IPS-NIHi7 (cell line): ENCODE measurements around the gene LONRF2.
"Not testable (repeated sequence)": the region's sequence is repeated elsewhere in the genome, so short reads cannot be mapped to it uniquely, and the experiment has no call there.

ENCODE experiments used
- DNase-seq: peaks from one replicate; pipeline ENCODE4 v3.0.0; 2012; ENCODE audit warnings: mixed read lengths; ENCODE audit errors: extremely low spot score

LONRF2 gene

DNA sequence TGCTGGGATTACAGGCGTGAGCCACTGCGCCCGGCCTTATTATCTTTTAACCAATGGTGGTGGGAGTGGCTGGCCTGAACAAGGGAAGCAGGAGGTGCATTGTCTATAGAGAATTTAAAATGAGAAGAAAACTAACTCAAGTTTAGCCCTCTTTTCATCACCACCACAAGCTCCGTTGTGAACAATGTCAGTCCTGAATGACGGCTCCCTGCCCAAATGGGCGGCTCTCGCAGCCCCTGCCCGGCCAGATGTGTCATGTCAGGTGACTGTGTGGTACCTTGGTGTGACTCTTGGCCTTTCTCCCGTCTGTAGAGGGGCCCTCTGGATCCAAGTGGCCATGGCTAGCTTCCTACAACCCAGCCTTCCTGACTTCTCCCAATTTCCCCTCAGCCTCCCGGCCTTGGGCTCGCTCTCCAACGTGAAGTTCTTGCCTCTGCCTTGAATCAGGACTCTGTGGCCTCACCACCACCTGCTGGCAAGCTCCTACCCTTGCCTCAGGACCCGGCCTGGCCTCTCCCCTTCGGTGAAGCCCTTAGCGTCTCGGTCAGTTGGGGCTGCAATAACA is 67.6 kb downstream of the LONRF2 start:
- no peak for DNase-seq

DNA sequence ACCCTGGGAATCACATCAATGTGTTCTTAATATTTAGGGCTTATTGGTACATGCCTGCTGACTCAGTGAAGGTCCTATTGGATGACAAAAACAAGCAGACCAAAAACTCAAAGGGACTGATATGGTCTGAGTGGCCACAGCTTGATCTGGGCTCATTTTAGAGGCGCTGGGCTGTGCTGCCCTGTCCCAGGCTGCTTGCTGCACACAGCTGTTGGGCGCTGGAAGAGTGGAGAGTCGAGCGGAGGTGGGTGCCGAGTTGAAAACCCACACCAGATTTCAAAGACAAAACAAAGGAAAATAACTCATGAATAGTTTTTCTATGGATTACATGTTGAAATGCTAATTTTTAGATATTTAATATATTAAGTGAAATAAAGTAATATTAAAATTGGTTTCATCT is 68.5 kb downstream of the LONRF2 start:
- no peak for DNase-seq

DNA sequence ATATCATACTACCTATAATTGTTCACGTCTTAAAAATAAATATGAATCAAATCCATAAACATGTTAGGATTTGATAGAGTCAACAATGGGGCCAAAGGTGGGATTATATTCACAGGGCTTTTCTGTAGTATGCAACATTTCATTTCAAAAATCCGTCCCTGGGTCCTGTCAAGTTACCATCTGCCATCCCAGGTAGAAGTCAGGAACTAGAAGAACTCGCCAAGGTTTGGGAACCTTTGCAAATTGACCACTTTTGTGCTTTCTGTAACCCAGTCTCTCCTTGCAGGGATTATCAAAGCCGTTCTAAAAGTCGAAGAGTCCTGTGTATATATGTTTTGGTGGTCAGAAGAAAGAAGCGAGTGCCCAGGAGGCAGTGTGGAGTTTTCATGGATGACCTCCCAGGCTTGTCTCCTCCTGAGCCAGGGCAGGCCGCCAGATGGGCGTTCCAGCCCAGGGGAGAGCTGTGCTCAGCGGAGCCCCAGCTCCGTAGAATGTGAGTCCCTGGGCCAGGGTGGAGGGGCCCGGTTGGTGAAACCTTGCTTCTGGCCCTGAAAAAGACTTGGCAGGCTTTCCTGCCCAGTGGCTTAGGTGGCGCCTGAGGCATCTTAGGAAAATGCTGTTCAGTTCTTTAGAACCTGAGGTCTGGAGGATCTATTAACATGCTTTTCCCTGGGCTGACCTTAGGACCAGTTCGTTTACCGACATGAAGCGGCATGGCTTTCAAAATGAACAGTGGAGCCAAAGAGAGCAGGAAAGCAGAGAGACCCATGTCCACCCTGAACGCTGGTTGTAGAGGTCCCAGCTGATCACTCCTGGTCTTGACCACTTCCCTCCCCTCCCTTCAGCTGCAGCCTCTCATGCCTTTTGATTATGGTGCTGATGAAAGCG is 69.2 kb downstream of the LONRF2 start:
- no peak for DNase-seq

DNA sequence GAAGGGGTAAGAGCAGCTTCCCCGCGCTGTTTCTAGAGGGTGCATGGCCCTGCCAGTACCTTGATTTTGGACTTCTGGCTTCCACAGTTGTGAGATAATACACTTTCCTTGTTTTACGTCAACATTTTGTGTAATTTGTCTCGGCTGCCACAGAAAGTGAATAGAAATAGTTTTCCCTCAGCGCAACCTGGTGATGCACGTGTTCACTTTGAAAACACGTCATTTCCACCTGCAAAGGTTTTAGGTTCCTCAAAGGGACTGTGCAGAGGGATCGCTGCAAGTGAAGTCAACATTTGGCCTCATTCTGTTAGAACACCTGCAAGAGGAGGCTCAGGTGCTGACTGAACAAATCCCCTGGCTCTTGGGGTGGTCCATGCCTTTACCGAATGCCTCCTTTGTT is 71.7 kb downstream of the LONRF2 start:
- no peak for DNase-seq

DNA sequence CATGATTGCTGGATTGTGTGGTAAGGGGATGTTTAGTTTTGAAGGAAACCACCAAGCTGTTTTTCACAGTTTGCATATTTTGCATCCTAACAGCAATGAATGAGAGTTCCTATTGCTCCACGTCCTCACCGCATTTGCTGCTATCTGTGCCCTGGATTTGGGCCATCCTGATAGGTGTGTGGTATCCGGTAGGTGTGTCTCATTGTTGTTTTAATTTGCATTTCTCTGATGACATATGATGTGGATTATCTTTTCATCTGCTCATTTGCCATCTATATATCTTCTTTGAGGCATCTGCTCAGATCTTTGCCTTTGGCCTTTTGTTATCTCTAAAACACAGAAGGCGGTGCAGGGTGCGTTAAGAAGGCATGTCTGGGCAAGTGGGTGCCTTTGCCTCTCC is 73.3 kb downstream of the LONRF2 start:
- no peak for DNase-seq

DNA sequence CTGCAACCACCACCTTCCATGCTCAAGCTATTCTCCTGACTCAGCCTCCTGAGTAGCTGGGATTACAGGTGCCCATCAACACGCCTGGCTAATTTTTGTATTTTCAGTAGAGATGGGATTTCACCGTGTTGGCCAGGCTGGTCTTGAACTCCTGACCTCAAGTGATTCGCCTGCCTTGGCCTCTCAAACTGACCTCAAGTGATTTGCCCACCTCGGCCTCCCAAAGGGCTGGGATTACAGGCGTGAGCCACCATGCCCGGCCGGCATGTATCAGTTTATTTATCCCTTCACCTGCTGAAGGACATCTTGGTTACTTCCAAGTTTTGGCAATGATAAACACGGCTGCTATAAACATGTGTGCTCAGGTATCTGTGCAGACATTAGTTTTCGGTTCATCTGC is 73.7 kb downstream of the LONRF2 start:
- DNase-seq: not testable (repeated sequence)

DNA sequence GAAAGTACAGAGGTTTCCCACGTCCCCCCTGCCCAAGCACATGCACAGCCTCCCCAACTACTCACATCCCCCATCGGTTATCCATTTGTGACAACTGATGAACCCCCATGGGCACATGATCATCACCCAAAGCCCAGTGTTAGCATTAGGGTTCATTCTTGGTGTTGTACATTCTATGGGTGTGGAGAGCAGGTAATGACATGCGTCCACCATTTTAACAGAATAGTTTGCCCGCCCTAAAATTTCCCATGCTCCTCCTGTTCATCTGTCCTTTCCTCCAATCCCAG is 74.3 kb downstream of the LONRF2 start:
- DNase-seq: no peak

DNA sequence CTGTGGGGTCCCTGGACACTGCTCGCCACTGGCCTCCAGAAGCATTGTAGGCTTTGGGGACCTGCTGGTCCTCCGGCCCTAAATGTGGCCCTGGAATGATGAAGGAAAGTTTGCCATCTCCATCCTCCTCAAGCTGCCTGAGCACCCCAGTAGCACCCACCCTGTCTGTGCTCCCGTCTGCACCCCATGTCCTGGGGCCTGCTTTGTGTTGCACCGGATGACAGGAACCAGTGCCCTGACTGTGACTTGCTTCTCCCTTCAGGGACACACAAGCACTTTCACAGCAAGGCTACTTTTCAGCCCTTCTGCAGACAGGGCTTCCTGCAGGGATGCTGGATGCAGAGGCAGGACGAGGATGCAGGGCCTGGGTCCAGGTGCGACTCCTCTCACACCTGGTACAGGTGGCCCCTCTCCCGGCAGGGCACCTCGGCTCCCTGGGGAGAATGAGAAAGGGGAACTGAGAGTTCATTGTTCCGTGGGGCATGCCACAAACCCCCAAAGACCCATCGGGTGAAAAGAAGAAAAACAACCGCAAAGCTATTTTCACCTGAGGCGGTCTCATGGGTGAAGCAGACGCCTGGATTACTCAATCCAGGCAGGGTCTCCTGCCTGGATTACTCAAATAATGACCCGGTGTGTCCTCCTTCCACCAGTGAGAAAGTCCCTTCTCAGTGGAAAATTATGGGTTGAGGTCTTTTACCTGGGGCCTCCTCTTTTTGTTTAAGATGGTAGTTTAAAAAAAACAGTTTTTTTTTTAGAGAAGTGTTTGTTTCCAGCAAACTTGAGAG is 74.9 kb downstream of the LONRF2 start:
- no peak for DNase-seq

DNA sequence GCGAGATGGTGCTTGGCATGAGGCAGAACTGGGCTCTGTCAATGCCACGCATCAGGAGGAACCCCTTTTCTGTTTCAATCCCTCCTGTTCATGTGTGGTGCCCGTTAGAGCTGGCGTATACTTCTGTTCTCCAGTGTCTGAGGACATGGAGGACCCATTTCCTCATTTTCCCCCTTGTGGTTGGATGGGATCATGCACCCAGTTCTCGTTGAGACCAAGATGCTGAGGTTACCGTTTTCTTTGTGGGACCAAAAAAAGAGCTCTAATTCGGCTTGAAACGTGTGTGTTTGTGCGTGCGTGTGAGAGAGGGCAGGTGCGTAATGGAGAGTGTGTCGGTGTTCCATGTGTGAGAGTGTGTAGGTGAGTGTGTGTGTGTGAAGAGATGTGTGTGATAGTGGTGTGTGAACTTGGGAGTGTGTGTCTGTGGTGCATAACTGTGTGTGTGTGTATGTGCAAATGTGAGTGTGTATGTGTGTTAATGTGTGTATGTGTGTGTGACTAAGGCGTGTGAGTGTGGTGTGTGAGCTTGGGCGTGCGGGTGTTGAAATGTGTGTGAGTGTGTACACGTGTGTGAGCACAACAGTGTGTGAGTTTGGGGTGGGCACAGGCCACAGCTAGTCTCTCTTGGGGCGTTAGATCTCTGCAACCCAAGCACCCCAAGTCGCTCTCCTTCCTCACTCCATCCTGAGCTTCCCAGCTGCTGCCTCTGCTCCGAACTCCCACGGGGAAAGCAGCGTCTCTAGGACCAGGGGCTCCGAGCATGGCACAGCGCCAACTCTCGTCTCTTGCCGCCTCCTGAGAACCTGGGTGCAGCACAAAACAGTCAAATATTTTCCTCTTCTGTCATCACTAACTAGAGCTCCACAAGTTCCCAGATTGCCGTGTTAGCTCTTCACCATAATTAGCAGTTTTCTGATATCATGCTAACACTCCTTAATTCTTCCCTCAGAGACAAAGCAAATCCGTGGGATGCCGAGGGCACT is 75.8 kb downstream of the LONRF2 start:
- DNase-seq: peak; percentile 54

DNA sequence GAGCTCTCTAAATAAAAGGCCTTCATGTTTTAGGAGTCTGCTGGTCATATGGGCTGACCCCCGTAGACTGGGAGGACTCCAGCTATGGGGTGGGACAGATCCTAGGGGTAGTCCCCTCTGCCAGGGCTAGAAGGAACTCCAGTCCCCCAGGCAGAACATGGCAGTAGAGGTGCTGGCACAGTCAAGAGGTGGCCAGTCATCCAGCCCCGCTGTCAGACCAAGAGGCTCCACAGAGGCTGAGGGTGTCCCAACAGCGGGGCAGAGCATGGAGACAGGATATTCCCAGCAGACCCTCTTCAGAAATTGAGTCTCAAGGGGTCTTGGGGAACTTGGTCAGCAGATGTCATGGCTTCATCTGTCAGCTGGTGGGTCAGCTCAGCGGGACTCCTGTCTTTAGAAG is 76.6 kb downstream of the LONRF2 start:
- DNase-seq: no peak

DNA sequence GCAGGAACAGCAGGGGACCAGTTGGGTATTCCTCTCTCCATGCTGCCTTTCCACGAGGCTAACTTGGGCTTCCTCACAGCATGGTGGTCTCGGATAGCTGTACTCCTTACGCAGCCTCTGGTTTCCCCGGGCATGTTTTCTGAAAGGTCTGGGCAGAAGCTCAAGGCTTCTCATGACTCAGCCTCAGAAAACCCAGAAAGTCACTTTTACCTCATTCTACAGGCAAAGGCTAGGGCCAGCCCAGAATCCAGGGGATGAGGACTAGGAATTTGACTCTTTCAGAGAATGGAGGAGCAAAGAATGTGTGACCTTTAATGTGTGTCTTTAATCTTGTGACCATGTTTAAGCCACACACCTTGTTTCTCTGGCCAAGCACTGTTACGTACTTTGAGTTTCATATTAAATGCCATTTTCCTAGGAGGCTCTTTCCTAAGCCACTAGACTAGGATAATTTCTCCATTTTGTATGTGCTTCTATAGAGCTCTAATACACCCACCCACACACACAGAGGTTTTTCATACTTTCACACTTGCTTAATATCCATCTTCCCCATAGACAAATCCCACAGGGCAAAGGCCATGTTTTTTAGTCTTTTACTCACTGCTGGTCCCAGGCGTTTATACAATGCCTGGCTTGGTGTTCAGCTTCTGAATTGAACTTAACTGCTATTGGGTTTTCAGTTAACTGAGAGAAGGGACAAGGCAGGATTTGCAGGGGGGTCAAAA is 77.3 kb downstream of the LONRF2 start:
- no peak for DNase-seq

DNA sequence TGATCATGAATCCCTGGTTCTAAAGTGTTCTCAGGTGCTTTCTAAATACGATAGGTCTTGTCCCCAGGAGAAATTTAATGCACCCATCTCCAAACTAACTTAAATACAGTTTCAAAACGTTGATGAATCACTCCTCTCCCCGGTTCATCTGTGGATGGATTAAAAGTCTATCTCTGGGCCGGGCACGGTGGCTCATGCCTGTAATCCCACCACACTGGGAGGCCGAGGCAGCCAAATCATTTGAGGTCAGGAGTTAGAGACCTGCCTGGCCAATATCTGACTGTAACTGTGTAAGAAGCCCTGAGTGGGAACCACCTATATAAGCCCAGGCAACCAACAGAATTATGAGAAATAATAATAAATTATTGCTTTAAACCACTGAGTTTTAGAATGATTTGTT is 78.7 kb downstream of the LONRF2 start:
- no peak for DNase-seq

DNA sequence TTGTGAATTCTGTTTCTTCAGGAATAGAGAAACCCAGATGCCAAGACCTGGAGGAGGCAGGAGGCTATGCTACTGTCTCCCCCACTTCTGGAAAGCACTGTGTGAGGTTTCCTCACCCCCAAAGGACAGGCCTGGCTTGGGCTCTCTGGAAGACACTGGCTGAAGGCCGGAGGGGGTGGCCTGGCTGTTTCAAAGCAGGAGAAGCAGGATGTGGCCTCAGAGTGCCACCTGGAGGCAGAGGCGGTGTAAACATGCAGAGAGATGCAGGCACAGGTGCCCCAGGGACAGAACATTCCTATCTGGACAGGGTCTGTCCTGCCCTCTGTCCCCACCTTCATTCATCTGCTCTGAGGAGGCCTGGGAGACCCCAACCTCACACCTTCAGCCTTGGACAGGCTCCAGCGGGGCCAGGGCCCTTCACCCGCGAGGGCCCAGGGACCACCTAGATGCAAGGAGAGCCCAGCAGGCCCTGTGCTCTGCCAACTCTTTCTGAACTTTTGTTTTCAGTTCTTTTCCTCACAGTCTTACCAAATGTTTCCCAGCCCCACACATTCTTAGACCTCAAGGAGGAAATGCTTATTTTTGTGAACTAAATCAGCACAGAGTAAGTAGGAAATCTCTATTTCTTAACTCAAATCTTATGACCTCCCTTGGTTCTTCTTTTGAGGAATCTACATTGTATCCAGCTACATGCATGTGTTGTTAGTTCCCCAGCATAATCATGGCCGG is 79.2 kb downstream of the LONRF2 start:
- DNase-seq: peak; percentile 82

DNA sequence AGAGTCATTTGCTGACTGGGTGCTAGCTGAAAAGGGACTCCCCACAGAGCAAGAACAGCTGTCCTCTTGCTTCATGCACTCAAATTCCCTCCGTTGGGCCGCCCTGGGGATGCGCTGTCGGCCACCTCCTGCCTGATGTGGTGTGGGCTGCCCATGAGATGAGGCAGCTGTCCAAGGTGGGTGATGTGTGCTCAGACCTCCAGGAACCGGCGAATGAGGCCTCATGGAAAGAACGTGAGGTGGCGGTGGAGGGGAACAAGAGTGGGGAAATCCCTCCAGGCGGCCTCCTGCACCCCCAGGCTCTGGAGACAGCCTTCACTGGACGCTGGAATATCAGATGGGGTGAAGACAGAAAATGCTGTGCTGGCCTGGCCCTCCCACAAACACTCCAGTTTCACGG is 79.8 kb downstream of the LONRF2 start:
- DNase-seq: peak; percentile 27

DNA sequence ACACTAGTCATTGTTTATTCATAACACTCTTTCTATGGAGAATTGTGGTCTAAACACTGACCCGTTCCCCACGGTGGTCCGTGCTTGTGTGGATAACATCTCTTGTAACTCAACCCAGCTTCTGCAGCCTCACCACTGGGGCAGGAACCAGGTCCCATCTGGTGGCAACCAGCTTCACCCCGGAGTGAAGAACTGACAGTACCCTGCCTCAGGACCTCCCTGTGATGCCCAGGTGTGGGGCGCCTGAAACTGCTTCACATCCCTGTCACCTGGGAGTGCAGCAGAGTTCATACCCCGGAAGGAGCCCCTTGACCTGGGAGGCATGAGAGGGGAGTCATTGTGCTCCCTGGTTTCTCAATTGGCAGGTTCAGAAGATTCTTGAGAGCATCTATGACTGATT is 81.1 kb downstream of the LONRF2 start:
- DNase-seq: no peak

DNA sequence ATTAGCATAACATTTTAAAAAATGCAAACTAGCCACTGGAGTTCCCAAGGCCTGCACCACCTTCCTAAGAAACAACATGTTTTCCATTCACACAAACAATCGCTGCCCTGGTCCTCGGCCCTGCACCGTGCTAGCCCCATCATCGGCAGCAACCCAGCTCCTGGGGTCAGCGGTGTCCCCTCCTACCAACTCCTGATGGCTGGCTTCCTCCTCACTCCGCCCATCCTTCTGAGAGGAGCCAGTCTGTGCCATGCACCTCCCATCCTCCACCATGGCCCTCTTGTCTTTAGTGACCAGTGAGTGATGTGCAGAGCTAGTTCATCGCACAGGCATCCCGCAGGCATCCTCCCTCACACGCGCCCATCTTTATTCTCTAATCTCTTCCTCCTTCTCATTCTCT is 81.9 kb downstream of the LONRF2 start:
- DNase-seq: no peak

DNA sequence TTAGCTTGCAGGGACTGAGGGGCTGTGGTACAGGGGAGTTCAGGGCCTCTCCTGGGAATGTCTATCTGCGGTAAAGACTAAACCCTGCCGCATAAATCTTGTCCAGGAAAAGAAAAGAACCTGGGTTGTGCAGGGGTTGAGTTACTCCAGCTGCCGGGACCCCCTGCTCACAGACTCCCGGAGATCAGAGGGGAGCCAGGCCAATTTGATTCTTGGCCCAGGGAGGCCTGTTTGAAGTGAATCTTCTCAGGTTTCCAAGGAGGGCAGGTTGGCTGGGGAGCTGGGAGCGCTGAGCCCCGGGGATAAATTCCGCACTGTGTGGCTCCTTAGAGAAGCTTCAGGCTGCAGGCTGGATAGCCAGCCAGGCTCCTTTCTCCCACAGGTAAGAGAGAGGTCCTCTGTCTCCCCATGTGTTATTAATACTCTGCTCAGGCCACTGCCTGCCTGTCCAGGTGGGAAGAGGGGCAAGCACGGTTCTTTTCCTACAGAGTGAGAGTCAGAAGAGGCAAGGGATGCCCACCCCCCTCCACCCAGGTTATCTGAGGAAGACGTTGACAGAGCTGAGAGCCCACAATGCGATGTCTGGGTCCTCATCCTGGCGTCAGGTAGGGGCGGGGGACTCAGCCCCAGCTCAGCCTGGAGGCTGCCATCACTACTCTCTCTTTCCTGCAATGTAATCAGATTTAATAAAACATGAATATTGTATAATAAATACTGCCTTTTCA is 82.7 kb downstream of the LONRF2 start:
- peak; percentile 28 for DNase-seq

DNA sequence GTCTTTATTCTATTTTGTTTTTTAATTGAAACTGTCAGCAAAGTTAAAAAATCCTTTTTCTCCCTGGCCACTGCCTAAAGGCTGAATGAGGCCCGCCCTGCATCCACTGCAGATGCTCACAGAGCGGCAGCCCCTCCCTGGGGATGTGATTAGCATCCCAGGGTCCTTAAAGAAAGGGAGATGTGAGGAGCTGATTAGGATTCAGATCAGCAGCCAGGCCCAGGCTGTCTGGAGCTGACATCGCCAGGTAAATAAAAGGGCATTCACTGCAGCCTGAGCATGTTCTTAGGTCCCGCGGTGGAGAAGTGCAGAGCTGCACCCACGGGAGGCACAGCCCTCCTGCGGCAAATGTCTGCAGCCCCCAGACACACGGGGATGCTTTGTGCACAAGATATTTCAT is 83.8 kb downstream of the LONRF2 start:
- DNase-seq: peak; percentile 32

DNA sequence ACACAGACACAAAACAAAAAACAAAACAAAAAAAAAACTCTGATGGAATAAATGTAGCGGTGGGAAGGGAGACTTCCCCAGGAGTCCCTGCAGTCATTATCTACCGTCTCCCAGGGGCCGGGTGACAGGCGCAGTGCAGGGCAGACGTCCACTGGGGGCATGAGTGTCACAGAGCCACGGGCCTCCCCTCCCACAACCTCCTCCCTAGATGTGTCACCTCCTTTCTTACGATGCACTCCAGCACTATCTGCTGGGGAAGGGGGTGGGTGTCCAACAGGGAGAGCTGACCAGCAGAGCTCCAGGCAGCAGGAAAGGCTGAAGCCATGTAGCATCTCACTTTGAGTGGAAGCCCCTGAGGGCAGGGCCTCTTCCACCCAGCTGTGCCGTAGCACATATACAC is 84.5 kb downstream of the LONRF2 start:
- no peak for DNase-seq

DNA sequence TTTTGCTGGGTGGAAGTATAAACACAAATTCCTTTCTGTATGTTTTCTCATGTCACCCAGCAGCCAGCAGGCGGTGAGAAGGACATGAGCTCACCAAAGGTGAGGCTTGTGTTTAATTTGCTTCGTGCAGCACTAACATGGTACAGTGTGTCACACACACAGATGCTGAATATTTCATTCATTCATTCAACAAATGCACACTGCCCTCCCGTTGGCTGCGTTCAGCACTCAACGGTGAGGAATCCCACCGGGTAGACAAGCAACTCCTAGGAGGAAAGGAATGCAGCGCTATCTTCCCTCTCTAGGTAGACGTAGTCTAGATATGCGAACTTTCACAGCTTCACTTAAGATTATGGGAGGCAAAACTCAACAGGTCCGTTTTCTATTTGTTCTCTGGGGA is 85.1 kb downstream of the LONRF2 start:
- DNase-seq: no peak
